Spleen (tissue), 3 donors: ENCODE results near the gene PCED1A.

ENCODE experiments used
- POLR2A ChIP-seq, 3 donors: fragments of 450-650 bp; IDR thresholded peaks; one replicate each; pipeline ENCODE4 v1.5.1; 2017; ENCODE audit warnings: antibody characterized with exemption in 3 of 3, mild to moderate bottlenecking in 1 of 3
- POLR2AphosphoS5 ChIP-seq, 3 donors: sonication (generic); formaldehyde crosslinking; IDR thresholded peaks; one replicate each; pipeline ENCODE4 v1.5.1; 2017; ENCODE audit warnings: antibody characterized with exemption in 3 of 3

DNA sequence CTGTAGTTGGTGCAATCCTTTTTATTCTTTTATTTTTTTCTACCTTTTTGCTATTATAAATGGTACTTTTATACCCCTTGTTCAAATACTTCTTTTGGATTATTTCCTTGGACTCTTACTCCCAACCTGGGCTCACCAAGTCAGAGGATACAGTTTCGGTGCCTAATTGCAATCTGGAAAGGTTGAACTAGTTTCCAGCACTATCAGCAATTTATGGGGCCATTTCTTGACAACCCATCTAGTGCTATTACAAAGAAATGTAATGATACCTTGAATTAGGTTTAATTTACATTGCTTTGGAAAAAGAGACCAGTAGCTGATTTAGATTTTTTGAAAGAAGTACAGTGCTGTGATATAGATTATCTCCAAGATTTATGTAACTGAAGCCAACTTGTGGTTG is 38.1 kb upstream of the PCED1A start:
- TF ChIP-seq POLR2AphosphoS5 (IDR thresholded peaks at IDR 0.05), result no peak
- no peak for TF ChIP-seq POLR2A (IDR thresholded peaks at IDR 0.05)
